Astrocyte (in vitro differentiated cells and primary cell): ENCODE results near the gene DPEP1. TPM values are rescaled to one million over a fixed set of nuclear protein-coding genes. Genes with fewer than 3 reads are reported as not detected.

Experiments
- DNase-seq: peaks from one replicate; pipeline ENCODE4 v3.0.0-alpha.2; 2010; ENCODE audit warnings: low read depth
- FAIRE-seq: peaks from 2 replicates; lab custom pipeline; 2011; peaks lifted over from hg19 to GRCh38; lab: Jason Lieb, UNC
- H2AFZ ChIP-seq: 2 replicates; pipeline ENCODE4 v1.6.0; 2012; ENCODE audit warnings: low read depth, low read length, inconsistent platforms
- H3K27ac ChIP-seq: 2 replicates; pipeline ENCODE4 v1.5.1; 2011; ENCODE audit warnings: low read depth, low read length, inconsistent platforms
- H3K27me3 ChIP-seq: 2 replicates; pipeline ENCODE4 v1.6.0; 2011; ENCODE audit warnings: low read length, inconsistent platforms; ENCODE audit not compliant: insufficient read depth
- H3K36me3 ChIP-seq: 2 replicates; pipeline ENCODE4 v1.5.1; 2011; ENCODE audit warnings: low read length, inconsistent platforms; ENCODE audit not compliant: insufficient read depth
- H3K4me1 ChIP-seq: 2 replicates; pipeline ENCODE4 v1.5.1; 2011; ENCODE audit warnings: low read length, inconsistent platforms; ENCODE audit not compliant: insufficient read depth
- H3K4me2 ChIP-seq: 2 replicates; pipeline ENCODE4 v1.6.0; 2012; ENCODE audit warnings: low read length, inconsistent platforms
- H3K4me3 ChIP-seq: 2 replicates; pipeline ENCODE4 v1.5.1; 2011; ENCODE audit warnings: low read depth, mild to moderate bottlenecking, low read length, inconsistent platforms; ENCODE audit not compliant: insufficient read depth
- H3K79me2 ChIP-seq: 2 replicates; pipeline ENCODE4 v1.6.0; 2012; ENCODE audit warnings: mild to moderate bottlenecking, low read length, inconsistent platforms; ENCODE audit not compliant: insufficient read depth
- H3K9ac ChIP-seq: 2 replicates; pipeline ENCODE4 v1.6.0; 2012; ENCODE audit warnings: mild to moderate bottlenecking, low read length, inconsistent platforms
- H3K9me3 ChIP-seq: 2 replicates; pipeline ENCODE4 v1.5.1; 2012; ENCODE audit warnings: low read depth, mild to moderate bottlenecking, low read length, inconsistent platforms; ENCODE audit not compliant: insufficient read depth
- H4K20me1 ChIP-seq: 2 replicates; pipeline ENCODE4 v1.6.0; 2012; ENCODE audit warnings: low read length, inconsistent platforms; ENCODE audit not compliant: insufficient read depth
- H3K27ac Mint-ChIP-seq: one replicate; pipeline ENCODE4 v1.8.0; 2021; ENCODE audit warnings: mild to moderate bottlenecking, mixed read lengths; ENCODE audit not compliant: unreplicated experiment
- H3K27me3 Mint-ChIP-seq: one replicate; pipeline ENCODE4 v1.8.0; 2021; ENCODE audit warnings: low read depth, mixed read lengths; ENCODE audit not compliant: unreplicated experiment
- H3K36me3 Mint-ChIP-seq: one replicate; pipeline ENCODE4 v1.8.0; 2021; ENCODE audit warnings: low read depth, mixed read lengths; ENCODE audit not compliant: unreplicated experiment
- H3K4me1 Mint-ChIP-seq: one replicate; pipeline ENCODE4 v1.8.0; 2021; ENCODE audit warnings: low read depth, mixed read lengths; ENCODE audit not compliant: unreplicated experiment
- H3K4me3 Mint-ChIP-seq: one replicate; pipeline ENCODE4 v1.8.0; 2021; ENCODE audit warnings: mild to moderate bottlenecking, moderate library complexity, mixed read lengths; ENCODE audit not compliant: unreplicated experiment
- H3K9me3 Mint-ChIP-seq: one replicate; pipeline ENCODE4 v1.8.0; 2021; ENCODE audit warnings: mild to moderate bottlenecking, mixed read lengths; ENCODE audit not compliant: unreplicated experiment
- EZH2 ChIP-seq: IDR thresholded peaks from 2 replicates; pipeline ENCODE4 v1.6.1; 2012; ENCODE audit warnings: mild to moderate bottlenecking, low read length, inconsistent platforms; ENCODE audit not compliant: insufficient read depth
- total RNA-seq: library from RNA; stranded (reverse); gene quantifications from 2 replicates; pipeline ENCODE4 v1.2.1, GENCODE V29; 2021
- TF ChIP-seq, protein P1 (sequence below): IDR thresholded peaks from 2 replicates; pipeline ENCODE4 v1.5.1; 2011; ENCODE audit warnings: low read depth, mild to moderate bottlenecking, inconsistent platforms, low read length, moderate library complexity; ENCODE audit not compliant: insufficient read depth

DPEP1 gene
- total RNA-seq, 1 donor from 2014 or later, result 0.11 TPM

GRCh38 chr16:89572073-89572484 is 41.4 kb upstream of the DPEP1 start:
- no peak overlapping the region for H3K27ac ChIP-seq
- peaks cover 5% of the 10 kb centered on the region for H3K4me1 ChIP-seq
- Mint-ChIP-seq H3K4me1 (peaks cover 9% of the 10 kb centered on the region), H3K4me3 (no peak overlapping the region), H3K9me3 (no peaks in the 10 kb centered on the region), H3K27me3 (peaks cover 5% of the 10 kb centered on the region), H3K27ac (peak overlapping the region; percentile 66), H3K36me3 (no peaks in the 10 kb centered on the region)
- no peak overlapping the region for H2AFZ ChIP-seq
- no peaks in the 10 kb centered on the region for H3K36me3 ChIP-seq
- H3K9ac ChIP-seq, result no peak overlapping the region
- DNase-seq (no peak), FAIRE-seq (no peak)
- no peak overlapping the region for H3K4me2 ChIP-seq
- H3K9me3 ChIP-seq, result no peaks in the 10 kb centered on the region
- H3K79me2 ChIP-seq, result peaks cover 3% of the 10 kb centered on the region
- H4K20me1 ChIP-seq, result peaks cover 10% of the 10 kb centered on the region
- no peak overlapping the region for H3K4me3 ChIP-seq
- TF ChIP-seq, protein P1, sequence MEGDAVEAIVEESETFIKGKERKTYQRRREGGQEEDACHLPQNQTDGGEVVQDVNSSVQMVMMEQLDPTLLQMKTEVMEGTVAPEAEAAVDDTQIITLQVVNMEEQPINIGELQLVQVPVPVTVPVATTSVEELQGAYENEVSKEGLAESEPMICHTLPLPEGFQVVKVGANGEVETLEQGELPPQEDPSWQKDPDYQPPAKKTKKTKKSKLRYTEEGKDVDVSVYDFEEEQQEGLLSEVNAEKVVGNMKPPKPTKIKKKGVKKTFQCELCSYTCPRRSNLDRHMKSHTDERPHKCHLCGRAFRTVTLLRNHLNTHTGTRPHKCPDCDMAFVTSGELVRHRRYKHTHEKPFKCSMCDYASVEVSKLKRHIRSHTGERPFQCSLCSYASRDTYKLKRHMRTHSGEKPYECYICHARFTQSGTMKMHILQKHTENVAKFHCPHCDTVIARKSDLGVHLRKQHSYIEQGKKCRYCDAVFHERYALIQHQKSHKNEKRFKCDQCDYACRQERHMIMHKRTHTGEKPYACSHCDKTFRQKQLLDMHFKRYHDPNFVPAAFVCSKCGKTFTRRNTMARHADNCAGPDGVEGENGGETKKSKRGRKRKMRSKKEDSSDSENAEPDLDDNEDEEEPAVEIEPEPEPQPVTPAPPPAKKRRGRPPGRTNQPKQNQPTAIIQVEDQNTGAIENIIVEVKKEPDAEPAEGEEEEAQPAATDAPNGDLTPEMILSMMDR, result no peak
- no peak for TF ChIP-seq EZH2
- no peaks in the 10 kb centered on the region for H3K27me3 ChIP-seq

DNA sequence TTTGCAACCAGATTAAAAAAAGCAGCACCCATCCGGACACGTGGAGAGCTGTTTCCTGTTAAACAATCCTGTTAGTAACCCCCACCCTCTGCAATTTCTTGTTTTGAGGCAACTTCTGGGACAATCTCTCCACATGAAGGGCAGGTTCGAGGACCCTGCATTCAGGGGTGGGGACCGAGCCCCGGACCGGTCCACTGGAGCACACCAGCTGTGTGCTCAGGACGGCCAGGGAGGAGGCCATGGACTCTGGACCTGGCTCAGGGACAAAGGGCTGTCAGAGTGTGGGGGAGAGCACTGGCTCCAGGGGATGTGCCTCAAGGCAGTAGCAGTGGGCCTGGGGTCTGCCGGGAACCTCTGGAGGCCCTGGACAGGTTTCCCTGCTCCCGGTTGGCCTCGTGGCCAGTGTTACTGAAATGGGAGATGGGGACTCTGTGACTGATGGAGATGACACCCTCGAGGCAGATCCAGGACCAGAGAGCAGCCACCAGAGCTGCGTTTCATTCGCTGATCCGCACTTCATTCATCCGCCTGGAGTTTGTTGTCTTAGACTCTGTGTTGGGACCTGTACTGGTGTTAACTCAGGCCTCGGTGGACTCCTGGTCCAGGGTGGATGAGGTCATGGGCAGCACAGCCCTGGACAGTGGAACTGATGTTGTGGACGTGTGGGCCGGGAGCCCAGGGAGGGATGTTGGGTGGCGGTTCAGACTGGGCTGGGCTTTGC is 40.8 kb upstream of the DPEP1 start:
- H3K9me3 Mint-ChIP-seq, result no peaks in the 10 kb centered on the region
- no peak overlapping the region for H3K4me2 ChIP-seq
- H3K36me3 Mint-ChIP-seq, result no peaks in the 10 kb centered on the region
- H3K4me3 Mint-ChIP-seq, result no peak overlapping the region
- FAIRE-seq (no peak), DNase-seq (no peak)
- no peak overlapping the region for H3K27ac ChIP-seq
- H3K27ac Mint-ChIP-seq, result no peak overlapping the region
- H3K9ac ChIP-seq, result no peak overlapping the region
- no peak overlapping the region for H3K4me3 ChIP-seq
- peaks cover 5% of the 10 kb centered on the region for H3K4me1 ChIP-seq
- no peaks in the 10 kb centered on the region for H3K36me3 ChIP-seq
- H3K4me1 Mint-ChIP-seq, result peaks cover 9% of the 10 kb centered on the region
- peaks cover 6% of the 10 kb centered on the region for H4K20me1 ChIP-seq
- no peaks in the 10 kb centered on the region for H3K9me3 ChIP-seq
- H3K79me2 ChIP-seq, result peaks cover 5% of the 10 kb centered on the region
- H2AFZ ChIP-seq, result no peak overlapping the region
- no peaks in the 10 kb centered on the region for H3K27me3 ChIP-seq
- H3K27me3 Mint-ChIP-seq, result peaks cover 5% of the 10 kb centered on the region
- no peak for TF ChIP-seq EZH2
- TF ChIP-seq, protein P1, result no peak
